MM.1S (cell line): Measurements from ENCODE around the gene SKP2.

Source experiments
- DNase-seq: peaks from one replicate; pipeline ENCODE4 v3.0.0-alpha.2; 2015
- H2AFZ ChIP-seq: fragments of 300-600 bp; sonication (generic); 2 replicates; pipeline ENCODE4 v1.6.0; 2016; ENCODE audit warnings: antibody characterized with exemption, low read length
- H3F3A ChIP-seq: fragments of 300-600 bp; sonication (generic); 2 replicates; pipeline ENCODE4 v1.6.1; 2016; ENCODE audit warnings: mild to moderate bottlenecking, antibody characterized with exemption, low read length, moderate library complexity, mixed read lengths; ENCODE audit not compliant: insufficient read depth
- H3K27ac ChIP-seq: fragments of 300-600 bp; sonication (generic); 2 replicates; pipeline ENCODE4 v1.5.1; 2016; ENCODE audit warnings: mild to moderate bottlenecking, low read length
- H3K27me3 ChIP-seq: fragments of 300-600 bp; sonication (generic); replicated peaks from 2 replicates; pipeline ENCODE4 v1.6.0; 2016; ENCODE audit warnings: low read length; ENCODE audit not compliant: insufficient read depth
- H3K36me3 ChIP-seq: fragments of 300-600 bp; sonication (generic); replicated peaks from 2 replicates; pipeline ENCODE4 v1.6.1; 2016; ENCODE audit warnings: mild to moderate bottlenecking, low read length, mixed read lengths; ENCODE audit not compliant: insufficient read depth
- H3K4me1 ChIP-seq: fragments of 300-600 bp; sonication (generic); 2 replicates; pipeline ENCODE4 v1.6.1; 2016; ENCODE audit warnings: low read length, mixed read lengths
- H3K4me2 ChIP-seq: fragments of 300-600 bp; sonication (generic); 2 replicates; pipeline ENCODE4 v1.6.0; 2016; ENCODE audit warnings: low read depth, low read length
- H3K4me3 ChIP-seq: fragments of 300-600 bp; sonication (generic); 2 replicates; pipeline ENCODE4 v1.5.1; 2016; ENCODE audit warnings: low read length, mixed read lengths
- H3K79me2 ChIP-seq: fragments of 300-600 bp; sonication (generic); 2 replicates; pipeline ENCODE4 v1.6.1; 2016; ENCODE audit warnings: mixed run types, low read length, mixed read lengths
- H3K9ac ChIP-seq: fragments of 300-600 bp; sonication (generic); 2 replicates; pipeline ENCODE4 v1.6.1; 2016; ENCODE audit warnings: low read length, mixed read lengths
- H3K9me2 ChIP-seq: fragments of 300-600 bp; sonication (generic); replicated peaks from 2 replicates; pipeline ENCODE4 v1.6.1; 2016; ENCODE audit warnings: mild to moderate bottlenecking, low read length, mixed read lengths; ENCODE audit not compliant: insufficient read depth
- H3K9me3 ChIP-seq: fragments of 300-600 bp; sonication (generic); replicated peaks from 2 replicates; pipeline ENCODE4 v1.6.1; 2016; ENCODE audit warnings: mild to moderate bottlenecking, low read length, mixed read lengths; ENCODE audit not compliant: insufficient read depth
- H4K20me1 ChIP-seq: fragments of 300-600 bp; sonication (generic); 2 replicates; pipeline ENCODE4 v1.6.1; 2016; ENCODE audit warnings: mild to moderate bottlenecking, low read length, moderate library complexity, mixed read lengths; ENCODE audit not compliant: insufficient read depth
- EZH2 ChIP-seq: fragments of 300-600 bp; sonication (generic); optimal IDR thresholded peaks from 2 replicates; pipeline ENCODE3; 2017; ENCODE audit warnings: low read depth, mild to moderate bottlenecking, antibody characterized with exemption, low read length, mixed read lengths
- EZH2phosphoT487 ChIP-seq: fragments of 300-600 bp; sonication (generic); IDR thresholded peaks from 2 replicates; pipeline ENCODE4 v1.6.1; 2018; ENCODE audit warnings: antibody characterized with exemption, low read length
- TF ChIP-seq, protein P1 (sequence below): fragments of 300-600 bp; sonication (generic); IDR thresholded peaks from 2 replicates; pipeline ENCODE4 v1.5.1; 2016; ENCODE audit warnings: antibody characterized with exemption, low read length, mixed read lengths

Gene SKP2

DNA sequence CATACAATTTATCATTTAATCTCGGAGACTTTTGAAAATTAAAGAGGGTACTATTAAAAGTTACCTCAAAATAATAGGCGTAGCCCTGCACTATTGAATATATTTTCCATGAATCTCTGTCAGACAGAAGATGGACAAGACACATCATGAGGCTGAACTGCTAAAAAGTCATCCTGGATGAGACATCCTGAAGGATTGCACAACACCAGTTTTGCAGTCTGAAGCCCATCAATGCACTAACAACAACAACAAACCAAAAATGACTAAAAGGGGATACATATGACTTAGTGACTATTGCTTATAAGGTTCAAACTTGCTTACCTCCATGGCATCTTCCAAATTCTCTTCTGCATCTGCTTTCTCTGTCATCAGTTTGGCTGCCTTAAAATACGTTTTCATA, 15.9 kb upstream of the SKP2 start:
- Histone ChIP-seq H3K27ac (no peak overlapping the region), H3K9me3 (no peaks in the 10 kb centered on the region), H2AFZ (no peak overlapping the region), H3K27me3 (no peaks in the 10 kb centered on the region), H3K4me3 (no peak overlapping the region), H3K9ac (no peak overlapping the region), H3F3A (no peaks in the 10 kb centered on the region), H3K4me1 (no peaks in the 10 kb centered on the region), H4K20me1 (no peaks in the 10 kb centered on the region), H3K4me2 (no peak overlapping the region), H3K9me2 (no peaks in the 10 kb centered on the region), H3K79me2 (no peaks in the 10 kb centered on the region), H3K36me3 (no peaks in the 10 kb centered on the region)
- DNase-seq: no peak
- TF ChIP-seq EZH2 (no peak), EZH2phosphoT487 (no peak)
- TF ChIP-seq, protein P1, sequence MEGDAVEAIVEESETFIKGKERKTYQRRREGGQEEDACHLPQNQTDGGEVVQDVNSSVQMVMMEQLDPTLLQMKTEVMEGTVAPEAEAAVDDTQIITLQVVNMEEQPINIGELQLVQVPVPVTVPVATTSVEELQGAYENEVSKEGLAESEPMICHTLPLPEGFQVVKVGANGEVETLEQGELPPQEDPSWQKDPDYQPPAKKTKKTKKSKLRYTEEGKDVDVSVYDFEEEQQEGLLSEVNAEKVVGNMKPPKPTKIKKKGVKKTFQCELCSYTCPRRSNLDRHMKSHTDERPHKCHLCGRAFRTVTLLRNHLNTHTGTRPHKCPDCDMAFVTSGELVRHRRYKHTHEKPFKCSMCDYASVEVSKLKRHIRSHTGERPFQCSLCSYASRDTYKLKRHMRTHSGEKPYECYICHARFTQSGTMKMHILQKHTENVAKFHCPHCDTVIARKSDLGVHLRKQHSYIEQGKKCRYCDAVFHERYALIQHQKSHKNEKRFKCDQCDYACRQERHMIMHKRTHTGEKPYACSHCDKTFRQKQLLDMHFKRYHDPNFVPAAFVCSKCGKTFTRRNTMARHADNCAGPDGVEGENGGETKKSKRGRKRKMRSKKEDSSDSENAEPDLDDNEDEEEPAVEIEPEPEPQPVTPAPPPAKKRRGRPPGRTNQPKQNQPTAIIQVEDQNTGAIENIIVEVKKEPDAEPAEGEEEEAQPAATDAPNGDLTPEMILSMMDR: no peak

DNA sequence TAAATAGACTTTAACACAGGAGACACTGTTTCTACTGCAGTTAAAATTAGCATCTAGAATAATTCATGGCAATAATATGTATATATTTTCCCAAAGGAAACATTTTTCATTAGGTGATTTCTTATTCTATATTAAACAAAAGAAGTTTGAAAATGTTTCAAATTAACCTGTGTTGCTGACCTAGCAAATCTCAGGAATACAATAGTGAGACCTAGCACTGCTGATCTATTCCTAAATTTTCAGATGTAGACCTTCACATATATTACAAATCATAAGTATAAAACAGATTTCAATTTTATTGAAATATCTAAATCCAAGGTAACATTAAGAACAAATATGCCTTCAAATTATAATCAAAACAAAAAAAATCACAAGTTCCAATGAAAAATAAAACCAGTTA, 15.3 kb upstream of the SKP2 start:
- Histone ChIP-seq H3K27ac (no peak overlapping the region), H3K4me3 (no peak overlapping the region), H3K4me1 (no peaks in the 10 kb centered on the region), H4K20me1 (no peaks in the 10 kb centered on the region), H2AFZ (no peak overlapping the region), H3K79me2 (no peaks in the 10 kb centered on the region), H3K9me3 (no peaks in the 10 kb centered on the region), H3K9ac (no peak overlapping the region), H3K36me3 (no peaks in the 10 kb centered on the region), H3K4me2 (no peak overlapping the region), H3F3A (no peaks in the 10 kb centered on the region), H3K27me3 (no peaks in the 10 kb centered on the region), H3K9me2 (no peaks in the 10 kb centered on the region)
- no peak for DNase-seq
- TF ChIP-seq, protein P1: no peak
- no peak for TF ChIP-seq EZH2
- TF ChIP-seq EZH2phosphoT487: no peak

DNA sequence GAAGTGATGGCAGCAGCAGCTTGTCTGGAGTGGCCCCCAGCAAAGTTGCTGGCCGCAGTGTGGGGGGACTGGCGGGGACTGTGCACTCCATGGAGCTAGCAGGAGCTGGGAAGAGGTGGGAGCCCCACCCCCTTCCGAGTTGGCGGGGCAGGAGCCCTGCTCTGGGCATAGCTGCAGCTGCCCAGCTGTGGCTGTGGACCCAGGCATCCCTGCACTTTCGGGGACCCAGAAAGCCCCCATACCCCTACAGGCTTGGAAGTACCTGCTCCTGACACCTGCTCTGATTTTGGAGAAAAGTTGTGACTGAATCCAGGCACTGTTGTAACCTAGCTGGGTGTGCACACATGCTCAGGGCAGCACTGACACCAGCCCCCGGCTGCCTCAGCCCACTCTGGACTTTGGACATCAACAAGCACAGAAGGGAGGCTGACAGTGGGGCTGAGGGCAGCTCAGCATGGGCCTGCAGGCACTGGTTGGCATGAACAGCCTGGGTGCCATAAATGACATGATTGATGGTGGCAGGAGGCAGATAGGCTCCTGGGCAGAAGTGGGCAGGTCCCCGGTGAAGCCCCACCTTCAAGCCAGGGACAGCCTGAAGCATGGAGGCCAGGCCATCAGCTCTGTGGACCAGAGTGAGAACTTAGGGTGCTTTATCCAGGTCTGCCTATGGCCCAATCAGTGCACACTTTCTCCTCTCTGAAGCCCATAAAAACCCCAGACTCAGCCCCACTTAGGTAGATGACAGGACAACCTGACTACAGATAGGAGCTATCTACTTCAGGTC, 12.8 kb upstream of the SKP2 start:
- no peaks in the 10 kb centered on the region for H3K79me2 ChIP-seq
- no peaks in the 10 kb centered on the region for H3K9me3 ChIP-seq
- no peaks in the 10 kb centered on the region for H4K20me1 ChIP-seq
- no peaks in the 10 kb centered on the region for H3K4me1 ChIP-seq
- no peak overlapping the region for H2AFZ ChIP-seq
- H3K27ac ChIP-seq: no peak overlapping the region
- no peaks in the 10 kb centered on the region for H3K9me2 ChIP-seq
- H3K9ac ChIP-seq: no peak overlapping the region
- DNase-seq: no peak
- H3F3A ChIP-seq: no peaks in the 10 kb centered on the region
- no peaks in the 10 kb centered on the region for H3K27me3 ChIP-seq
- TF ChIP-seq, protein P1: no peak
- no peak for TF ChIP-seq EZH2
- TF ChIP-seq EZH2phosphoT487: no peak
- no peak overlapping the region for H3K4me2 ChIP-seq
- no peak overlapping the region for H3K4me3 ChIP-seq
- H3K36me3 ChIP-seq: no peaks in the 10 kb centered on the region
